GM03348 (cell line): ENCODE measurements around the gene ZFP91.

Experiments used
- DNase-seq: peaks from one replicate; pipeline ENCODE4 v3.0.0; 2012; ENCODE audit warnings: low spot score

ZFP91 gene

GRCh38 chr11:58631378-58631777 is 52.5 kb downstream of the ZFP91 start:
- no peak for DNase-seq

- no peak for DNase-seq
Observed at GRCh38 chr11:58632510-58632909, 53.6 kb downstream of the ZFP91 start.

- no peak for DNase-seq
Observed at GRCh38 chr11:58636587-58636986, 57.7 kb downstream of the ZFP91 start.

GRCh38 chr11:58637371-58637770 is 58.5 kb downstream of the ZFP91 start:
- no peak for DNase-seq

- DNase-seq = no peak
Observed at GRCh38 chr11:58639103-58639502, 60.2 kb downstream of the ZFP91 start.

- DNase-seq = no peak
Observed at GRCh38 chr11:58639669-58640068, 60.8 kb downstream of the ZFP91 start.

- DNase-seq = no peak
Observed at GRCh38 chr11:58640386-58641023, 61.6 kb downstream of the ZFP91 start.

GRCh38 chr11:58641341-58641740 is 62.5 kb downstream of the ZFP91 start:
- DNase-seq = no peak

GRCh38 chr11:58641803-58642581 is 63.1 kb downstream of the ZFP91 start:
- DNase-seq = no peak

GRCh38 chr11:58645854-58646253 is 67.0 kb downstream of the ZFP91 start:
- DNase-seq = no peak

GRCh38 chr11:58647141-58647699 is 68.4 kb downstream of the ZFP91 start:
- no peak for DNase-seq

- DNase-seq = no peak
Observed at GRCh38 chr11:58647866-58648265, 69.0 kb downstream of the ZFP91 start.

- no peak for DNase-seq
Observed at GRCh38 chr11:58649623-58650022, 70.8 kb downstream of the ZFP91 start.

GRCh38 chr11:58650496-58650895 is 71.6 kb downstream of the ZFP91 start:
- DNase-seq = no peak

GRCh38 chr11:58652726-58653280 is 73.9 kb downstream of the ZFP91 start:
- no peak for DNase-seq

- DNase-seq = peak; percentile 91
Observed at GRCh38 chr11:58654079-58654907, 75.4 kb downstream of the ZFP91 start.

GRCh38 chr11:58654908-58655296 is 76.0 kb downstream of the ZFP91 start:
- no peak for DNase-seq

- DNase-seq = no peak
Observed at GRCh38 chr11:58656348-58656747, 77.5 kb downstream of the ZFP91 start.

- DNase-seq = no peak
Observed at GRCh38 chr11:58658623-58659022, 79.8 kb downstream of the ZFP91 start.

GRCh38 chr11:58659404-58659803 is 80.5 kb downstream of the ZFP91 start:
- DNase-seq = no peak

GRCh38 chr11:58659910-58660570 is 81.2 kb downstream of the ZFP91 start:
- no peak for DNase-seq
